ENCODE results near the gene SH3BP4. TPM values are rescaled to one million over a fixed set of nuclear protein-coding genes. Genes with fewer than 3 reads are reported as not detected.

SH3BP4 gene
- total RNA-seq, 4 donors from 2014 or later: 11.0 to 22.9 (median 18.7) TPM

GRCh38 chr2:235005023-235005422 is 53.2 kb downstream of the SH3BP4 start:
- H3K27ac ChIP-seq: no peak overlapping the region
- H3K4me1 ChIP-seq: peaks cover 16 to 85% (median 39%) of the 10 kb centered on the region in 3 donors
- H3K9me3 ChIP-seq: no peaks in the 10 kb centered on the region
- TF ChIP-seq CTCF (IDR thresholded peaks at IDR 0.05): no peak
- no peak for TF ChIP-seq POLR2A (IDR thresholded peaks at IDR 0.05)
- no peaks in the 10 kb centered on the region for H3K36me3 ChIP-seq
- WGBS, 2 donors: 83 to 96% methylated on average over 2 to 3 of the region's 5 CpGs
- no peak overlapping the region for H3K4me3 ChIP-seq
- intact Hi-C loops (cut with DNase I): no loop called here
- H3K27me3 ChIP-seq: no peaks in the 10 kb centered on the region
- no peak for DNase-seq

GRCh38 chr2:235005603-235006259 is 53.9 kb downstream of the SH3BP4 start:
- Histone ChIP-seq H3K36me3 (no peaks in the 10 kb centered on the region), H3K27me3 (no peaks in the 10 kb centered on the region), H3K4me3 (no peak overlapping the region), H3K27ac (peak overlapping the region in 1 of 4 donors; percentile 5), H3K9me3 (no peaks in the 10 kb centered on the region), H3K4me1 (peaks cover 16 to 85% (median 44%) of the 10 kb centered on the region in 3 donors)
- TF ChIP-seq CTCF (IDR thresholded peaks at IDR 0.05) (peak in 2 of 6 experiments; percentile 8 to 17), POLR2A (IDR thresholded peaks at IDR 0.05) (no peak)
- no peak for DNase-seq
- intact Hi-C loops (cut with DNase I): no loop called here
- WGBS, 2 donors: 83 to 86% methylated on average over 7 to 10 of the region's 20 CpGs

- no peak overlapping the region for H3K4me3 ChIP-seq
- WGBS, 2 donors: 87 to 96% methylated on average over 5 to 8 of the region's 10 CpGs
- TF ChIP-seq POLR2A (IDR thresholded peaks at IDR 0.05) (no peak), CTCF (IDR thresholded peaks at IDR 0.05) (no peak)
- no peaks in the 10 kb centered on the region for H3K36me3 ChIP-seq
- peaks cover 16 to 86% (median 44%) of the 10 kb centered on the region in 3 donors for H3K4me1 ChIP-seq
- no peaks in the 10 kb centered on the region for H3K27me3 ChIP-seq
- no peak for DNase-seq
- H3K27ac ChIP-seq: no peak overlapping the region
- intact Hi-C loops (cut with DNase I): no loop called here
- no peaks in the 10 kb centered on the region for H3K9me3 ChIP-seq
Observed at GRCh38 chr2:235006461-235006860, 54.6 kb downstream of the SH3BP4 start.

- Histone ChIP-seq H3K27ac (peak overlapping the region in 3 of 4 donors; percentile 82 to 86 (median 82)), H3K4me1 (peaks cover 16 to 82% (median 44%) of the 10 kb centered on the region in 3 donors), H3K36me3 (no peaks in the 10 kb centered on the region), H3K9me3 (no peaks in the 10 kb centered on the region), H3K4me3 (no peak overlapping the region), H3K27me3 (no peaks in the 10 kb centered on the region)
- no peak for DNase-seq
- intact Hi-C loops (cut with DNase I): no loop called here
- WGBS, 2 donors: 81 to 82% methylated on average over 5 of the region's 6 CpGs
- TF ChIP-seq POLR2A (IDR thresholded peaks at IDR 0.05): no peak
- TF ChIP-seq CTCF (IDR thresholded peaks at IDR 0.05): no peak
Observed at GRCh38 chr2:235006986-235007385, 55.2 kb downstream of the SH3BP4 start.

- TF ChIP-seq CTCF (IDR thresholded peaks at IDR 0.05) (no peak), POLR2A (IDR thresholded peaks at IDR 0.05) (no peak)
- Histone ChIP-seq H3K9me3 (no peaks in the 10 kb centered on the region), H3K36me3 (no peaks in the 10 kb centered on the region), H3K27me3 (no peaks in the 10 kb centered on the region), H3K4me1 (peaks cover 16 to 73% (median 43%) of the 10 kb centered on the region in 3 donors), H3K4me3 (no peak overlapping the region), H3K27ac (peak overlapping the region; percentile 82 to 86 (median 82))
- 62 to 84% methylated on average over 17 of the region's 25 CpGs for WGBS, 2 donors
- intact Hi-C loops (cut with DNase I): no loop called here
- no peak for DNase-seq
Observed at GRCh38 chr2:235007664-235008457, 56.0 kb downstream of the SH3BP4 start.

Measured in esophagus squamous epithelium (tissue), 5 donors.